NCI-H2227 (cell line): ENCODE measurements around the gene CA11.

Experiments used
- DNase-seq: peaks from one replicate; lab custom pipeline; 2025; ENCODE audit not compliant: unreplicated experiment; lab: John Stamatoyannopoulos, UW

CA11 gene

GRCh38 chr19:48614436-48615230 lies 31.4 kb downstream of the CA11 start, which contains the start of gene FAM83E:
Gene FAM83E (minus strand): TSS chr19:48615076. CDS start chr19:48613372, 1,704 bp downstream.
- DNase-seq = no peak

- DNase-seq = no peak
Measured at GRCh38 chr19:48613852-48614435, 32.0 kb downstream of the CA11 start.

- DNase-seq = no peak
Measured at GRCh38 chr19:48613024-48613851, 32.7 kb downstream of the CA11 start.

GRCh38 chr19:48611872-48612271 lies 34.1 kb downstream of the CA11 start:
- no peak for DNase-seq

- DNase-seq = no peak
Measured at GRCh38 chr19:48609571-48610108, 36.3 kb downstream of the CA11 start.

GRCh38 chr19:48608798-48609263 lies 37.2 kb downstream of the CA11 start:
- DNase-seq = no peak

GRCh38 chr19:48607359-48607755 lies 38.6 kb downstream of the CA11 start:
- DNase-seq = no peak

- no peak for DNase-seq
Measured at GRCh38 chr19:48606463-48607358, 39.3 kb downstream of the CA11 start, which contains the start of gene SPACA4. Gene SPACA4 (plus strand): TSS chr19:48606742. CDS start chr19:48606979, 237 bp downstream.

GRCh38 chr19:48603850-48604249 lies 42.1 kb downstream of the CA11 start:
- no peak for DNase-seq

GRCh38 chr19:48603449-48603848 lies 42.5 kb downstream of the CA11 start:
- DNase-seq = no peak

- DNase-seq = no peak
Measured at GRCh38 chr19:48603001-48603400, 43.0 kb downstream of the CA11 start.

- no peak for DNase-seq
Measured at GRCh38 chr19:48600679-48601417, 45.1 kb downstream of the CA11 start.

GRCh38 chr19:48598996-48599700 lies 46.8 kb downstream of the CA11 start:
- DNase-seq = no peak

GRCh38 chr19:48596679-48597465 lies 49.1 kb downstream of the CA11 start:
- DNase-seq = no peak

- DNase-seq = no peak
Measured at GRCh38 chr19:48596237-48596636, 49.8 kb downstream of the CA11 start.

- no peak for DNase-seq
Measured at GRCh38 chr19:48595833-48596232, 50.2 kb downstream of the CA11 start.

- no peak for DNase-seq
Measured at GRCh38 chr19:48595171-48595570, 50.8 kb downstream of the CA11 start.

- DNase-seq = no peak
Measured at GRCh38 chr19:48591021-48591420, 55.0 kb downstream of the CA11 start.
